CD14-positive monocyte (primary cell): Measurements from ENCODE around the gene CDH4. TPM values are rescaled to one million over a fixed set of nuclear protein-coding genes. Genes with fewer than 3 reads are reported as not detected.

Source experiments
- DNase-seq, 3 donors: peaks; one replicate each; pipeline ENCODE4 v3.0.0-alpha.2; 2011 to 2022
- H2AFZ ChIP-seq: 2 replicates; pipeline ENCODE4 v1.6.0; 2012; ENCODE audit warnings: mild to moderate bottlenecking, low read depth, low read length, inconsistent platforms; ENCODE audit not compliant: insufficient read depth, poor library complexity, severe bottlenecking
- H3K27ac ChIP-seq, 2 donors: 1 replicate in 1 of 2; 2 replicates in 1 of 2; pipeline ENCODE4 v1.5.1; 2012 to 2013; ENCODE audit warnings: low read length in 2 of 2, control low read depth in 1 of 2, inconsistent platforms in 1 of 2, low read depth in 1 of 2, mild to moderate bottlenecking in 1 of 2
- H3K27me3 ChIP-seq, 2 donors: one replicate each; pipeline versions ENCODE4 v1.6.0 to v1.6.1; 2011 to 2013; ENCODE audit warnings: low read length in 2 of 2; ENCODE audit not compliant: control insufficient read depth in 2 of 2, insufficient read depth in 2 of 2
- H3K36me3 ChIP-seq, 2 donors: replicated peaks in 1 of 2; 1 replicate in 1 of 2; 2 replicates in 1 of 2; pipeline versions ENCODE4 v1.5.1 to v1.6.1; 2012 to 2013; ENCODE audit warnings: low read length in 2 of 2, control low read depth in 1 of 2, inconsistent platforms in 1 of 2, mild to moderate bottlenecking in 1 of 2; ENCODE audit not compliant: insufficient read depth in 2 of 2, control insufficient read depth in 1 of 2
- H3K4me1 ChIP-seq, 2 donors: 1 replicate in 1 of 2; 2 replicates in 1 of 2; pipeline versions ENCODE4 v1.5.1 to v1.6.1; 2012 to 2013; ENCODE audit warnings: low read length in 2 of 2, control low read depth in 1 of 2, inconsistent platforms in 1 of 2, mild to moderate bottlenecking in 1 of 2, moderate library complexity in 1 of 2; ENCODE audit not compliant: insufficient read depth in 2 of 2, control insufficient read depth in 1 of 2
- H3K4me2 ChIP-seq: replicated peaks from 2 replicates; pipeline ENCODE3; 2012; ENCODE audit warnings: low read length, moderate library complexity, mild to moderate bottlenecking; ENCODE audit not compliant: poor library complexity, severe bottlenecking; ENCODE audit errors: extremely low read depth
- H3K4me3 ChIP-seq, 3 experiments: fragments of 200-600 bp in 1 of 3; sonication (generic) in 1 of 3; replicated peaks in 1 of 3; 1 replicate in 2 of 3; 2 replicates in 1 of 3; pipeline ENCODE4 v1.5.1; 2011 to 2013; ENCODE audit warnings: low read length in 3 of 3, mild to moderate bottlenecking in 3 of 3, control low read depth in 2 of 3, low read depth in 2 of 3, inconsistent platforms in 1 of 3, moderate library complexity in 1 of 3
- H3K79me2 ChIP-seq: 2 replicates; pipeline ENCODE4 v1.6.0; 2012; ENCODE audit warnings: mild to moderate bottlenecking, control low read depth, inconsistent platforms, low read length, moderate library complexity; ENCODE audit not compliant: insufficient read depth
- H3K9ac ChIP-seq: 2 replicates; pipeline ENCODE4 v1.6.0; 2017; ENCODE audit warnings: low read length, mild to moderate bottlenecking; ENCODE audit not compliant: insufficient read depth, poor library complexity, severe bottlenecking
- H3K9me3 ChIP-seq, 2 donors: replicated peaks in 1 of 2; 1 replicate in 1 of 2; 2 replicates in 1 of 2; pipeline versions ENCODE4 v1.5.1 to v1.6.1; 2012 to 2013; ENCODE audit warnings: low read length in 2 of 2, control low read depth in 1 of 2; ENCODE audit not compliant: control insufficient read depth in 1 of 2, insufficient read depth in 1 of 2
- H4K20me1 ChIP-seq: 2 replicates; pipeline ENCODE4 v1.6.0; 2012; ENCODE audit warnings: mild to moderate bottlenecking, low read length, control low read depth, moderate library complexity; ENCODE audit not compliant: insufficient read depth
- H3K27ac Mint-ChIP-seq, 7 donors: one replicate each; pipeline ENCODE4 v1.8.0; 2020; ENCODE audit warnings: mild to moderate bottlenecking in 7 of 7, mixed read lengths in 7 of 7, moderate library complexity in 6 of 7, inconsistent platforms in 2 of 7
- H3K27me3 Mint-ChIP-seq, 3 donors: one replicate each; pipeline ENCODE4 v1.8.0; 2021 to 2022; ENCODE audit warnings: low read depth in 3 of 3, mild to moderate bottlenecking in 3 of 3, mixed read lengths in 3 of 3, moderate library complexity in 3 of 3, inconsistent platforms in 1 of 3
- H3K36me3 Mint-ChIP-seq, 2 donors: one replicate each; pipeline ENCODE4 v1.8.0; 2020; ENCODE audit warnings: mixed read lengths in 2 of 2, inconsistent platforms in 1 of 2, mild to moderate bottlenecking in 1 of 2
- H3K4me1 Mint-ChIP-seq: one replicate; pipeline ENCODE4 v1.8.0; 2020; ENCODE audit warnings: mild to moderate bottlenecking, mixed read lengths
- H3K4me3 Mint-ChIP-seq, 2 donors: one replicate each; pipeline ENCODE4 v1.8.0; 2020; ENCODE audit warnings: mild to moderate bottlenecking in 2 of 2, mixed read lengths in 2 of 2, moderate library complexity in 1 of 2
- H3K9me3 Mint-ChIP-seq, 7 donors: one replicate each; pipeline ENCODE4 v1.8.0; 2020 to 2022; ENCODE audit warnings: mixed read lengths in 7 of 7, mild to moderate bottlenecking in 6 of 7, moderate library complexity in 6 of 7, inconsistent platforms in 2 of 7
- CTCF ChIP-seq: fragments of 200-600 bp; IDR thresholded peaks from one replicate; pipeline ENCODE4 v1.8.0; 2022; ENCODE audit warnings: antibody characterized with exemption, mild to moderate bottlenecking
- WGBS: methylation state at CpG from one replicate; pipeline ENCODE4 v1.1.5; 2013; ENCODE audit warnings: missing lambda C conversion rate; ENCODE audit not compliant: insufficient coverage; 5-methylcytosine and 5-hydroxymethylcytosine counted together
- intact Hi-C, 2 donors: fragments of 100-400 bp; cut with micrococcal nuclease; formaldehyde crosslinking; loops; one replicate each; pipeline versions ENCODE4 v1.15.0 to v1.15.1; 2023
- polyA plus RNA-seq, 3 donors: library from polyadenylated mRNA; depleted of rRNA in 1 of 3; unstranded in 2 of 3; stranded (reverse) in 1 of 3; fragments of 300-500 nt in 2 of 3; fragments of >200 nt in 1 of 3; fragmentation: Illumina TruSeq in 2 of 3; gene quantifications; 1 replicate in 2 of 3; 2 replicates in 1 of 3; pipeline ENCODE4 v1.2.3, GENCODE V29; 2012 to 2021

The CDH4 gene
- polyA plus RNA-seq, 3 donors, result not detected

GRCh38 chr20:61789329-61789728, 537.3 kb downstream of the CDH4 start:
- no peak overlapping the region for H3K27ac ChIP-seq

DNA sequence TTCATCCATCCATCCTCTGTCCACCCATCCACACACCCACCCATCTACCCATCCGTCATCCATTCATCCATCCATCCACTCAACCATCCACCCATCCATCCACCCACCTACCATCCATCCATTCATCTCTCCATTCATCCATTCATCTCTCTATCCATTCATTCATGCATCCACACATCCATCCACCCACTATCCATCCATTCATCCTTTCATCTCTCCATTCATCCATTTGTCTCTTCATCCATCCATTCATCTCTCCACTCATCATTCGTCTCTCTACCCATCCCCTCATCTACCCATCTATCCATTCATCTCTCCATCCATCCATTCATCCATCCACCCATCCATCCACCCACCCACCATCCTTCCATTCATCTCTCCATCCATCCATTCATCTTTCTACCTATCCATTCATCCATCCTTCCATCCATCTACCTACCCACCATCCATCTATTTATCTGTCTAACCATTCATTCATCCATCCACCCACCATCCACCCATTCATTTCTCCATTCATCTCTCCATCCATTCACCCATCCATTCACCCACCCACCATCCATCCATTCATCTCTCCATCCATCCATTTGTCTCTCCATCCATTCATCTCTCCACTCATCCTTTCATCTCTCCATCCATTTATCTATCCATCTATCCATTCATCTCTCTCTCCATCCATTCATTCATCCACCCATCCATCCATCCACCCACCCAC, 538.2 kb downstream of the CDH4 start:
- peaks cover 17 to 77% of the 10 kb centered on the region in 2 donors for H3K9me3 ChIP-seq
- peaks cover 0 to 2% (median 0%) of the 10 kb centered on the region in 3 donors for H3K27me3 Mint-ChIP-seq
- H3K36me3 Mint-ChIP-seq, result no peaks in the 10 kb centered on the region
- no peaks in the 10 kb centered on the region for H3K79me2 ChIP-seq
- no peak for DNase-seq
- no peak overlapping the region for H3K4me2 ChIP-seq
- H3K9ac ChIP-seq, result no peak overlapping the region
- H4K20me1 ChIP-seq, result no peaks in the 10 kb centered on the region
- no peaks in the 10 kb centered on the region for H3K4me1 Mint-ChIP-seq
- no peak for TF ChIP-seq CTCF
- H3K9me3 Mint-ChIP-seq, result peaks cover 6 to 62% (median 38%) of the 10 kb centered on the region in 7 donors
- H3K36me3 ChIP-seq, result no peaks in the 10 kb centered on the region
- 87% methylated on average over 2 of the region's 2 CpGs for WGBS
- no peaks in the 10 kb centered on the region for H3K27me3 ChIP-seq
- H3K27ac Mint-ChIP-seq, result no peak overlapping the region
- intact Hi-C loops, result no loop called here
- H3K4me3 Mint-ChIP-seq, result no peak overlapping the region
- H2AFZ ChIP-seq, result no peak overlapping the region
- H3K27ac ChIP-seq, result no peak overlapping the region
- no peaks in the 10 kb centered on the region for H3K4me1 ChIP-seq
- H3K4me3 ChIP-seq, result no peak overlapping the region

More at GRCh38 chr20:61789329-61789728, 537.3 kb downstream of the CDH4 start:
- Histone ChIP-seq H3K27me3 (no peaks in the 10 kb centered on the region), H4K20me1 (no peaks in the 10 kb centered on the region), H3K4me2 (no peak overlapping the region), H3K79me2 (no peaks in the 10 kb centered on the region), H3K9me3 (peaks cover 24 to 80% of the 10 kb centered on the region in 2 donors), H3K4me1 (no peaks in the 10 kb centered on the region), H2AFZ (no peak overlapping the region), H3K4me3 (no peak overlapping the region), H3K36me3 (no peaks in the 10 kb centered on the region), H3K9ac (no peak overlapping the region)
- Mint-ChIP-seq H3K4me1 (no peaks in the 10 kb centered on the region), H3K4me3 (no peak overlapping the region), H3K27me3 (peaks cover 0 to 2% (median 0%) of the 10 kb centered on the region in 3 donors), H3K27ac (no peak overlapping the region), H3K9me3 (peaks cover 13 to 67% (median 44%) of the 10 kb centered on the region in 7 donors), H3K36me3 (no peaks in the 10 kb centered on the region)
- intact Hi-C loops, result no loop called here
- WGBS, result 81% methylated on average over 8 of the region's 10 CpGs
- no peak for TF ChIP-seq CTCF
- no peak for DNase-seq
